ENCODE data around the gene MROH2A.

GRCh38 chr2:233756429-233757081 lies 21.6 kb upstream of the MROH2A start:
- TF ChIP-seq CREM (IDR thresholded peaks at IDR 0.05; ENCODE audit: low read depth) (no peak), CEBPB (tag; IDR thresholded peaks at IDR 0.05) (no peak), EZH2 (IDR thresholded peaks at IDR 0.05; ENCODE audit: borderline replicate concordance, low read depth, low read length) (no peak), ZBTB12 (CRISPR knock-in tag; IDR thresholded peaks at IDR 0.05) (no peak)
